Smooth muscle cell (in vitro differentiated cells): ENCODE data around the gene PCDH9. TPM values are rescaled to one million over a fixed set of nuclear protein-coding genes. Genes with fewer than 3 reads are reported as not detected.

Experiments
- DNase-seq: peaks from one replicate; lab custom pipeline; 2025; ENCODE audit not compliant: unreplicated experiment; lab: John Stamatoyannopoulos, UW
- H2AFZ ChIP-seq: fragments of 200-600 bp; sonication (generic); 2 replicates; pipeline ENCODE4 v1.6.0; 2016; ENCODE audit warnings: antibody characterized with exemption, low read depth, mild to moderate bottlenecking
- H3F3A ChIP-seq: fragments of 200-600 bp; sonication (generic); 2 replicates; pipeline ENCODE4 v1.6.0; 2017; ENCODE audit warnings: antibody characterized with exemption, low read depth
- H3K27ac ChIP-seq: fragments of 200-600 bp; sonication (generic); 2 replicates; pipeline ENCODE4 v1.5.1; 2016; ENCODE audit warnings: low read depth, mild to moderate bottlenecking
- H3K27me3 ChIP-seq: fragments of 200-600 bp; sonication (generic); 2 replicates; pipeline ENCODE4 v1.6.1; 2016; ENCODE audit warnings: low read depth, mild to moderate bottlenecking
- H3K36me3 ChIP-seq: fragments of 200-600 bp; sonication (generic); 2 replicates; pipeline ENCODE4 v1.5.1; 2016; ENCODE audit warnings: low read depth
- H3K4me1 ChIP-seq: fragments of 200-600 bp; sonication (generic); 2 replicates; pipeline ENCODE4 v1.5.1; 2016; ENCODE audit warnings: low read depth
- H3K4me2 ChIP-seq: fragments of 200-600 bp; sonication (generic); 2 replicates; pipeline ENCODE4 v1.6.0; 2016; ENCODE audit warnings: mild to moderate bottlenecking
- H3K4me3 ChIP-seq: fragments of 200-600 bp; sonication (generic); 2 replicates; pipeline ENCODE4 v1.5.1; 2016; ENCODE audit warnings: mild to moderate bottlenecking
- H3K79me2 ChIP-seq: fragments of 200-600 bp; sonication (generic); 2 replicates; pipeline ENCODE4 v1.6.0; 2016; ENCODE audit warnings: low read depth, mild to moderate bottlenecking
- H3K9ac ChIP-seq: fragments of 200-600 bp; sonication (generic); 2 replicates; pipeline ENCODE4 v1.6.0; 2016; ENCODE audit warnings: low read depth
- H3K9me3 ChIP-seq: fragments of 200-600 bp; sonication (generic); replicated peaks from 2 replicates; pipeline ENCODE4 v1.5.1; 2016; ENCODE audit warnings: low read depth
- H4K20me1 ChIP-seq: fragments of 200-600 bp; sonication (generic); 2 replicates; pipeline ENCODE4 v1.6.0; 2016; ENCODE audit warnings: low read depth
- CTCF ChIP-seq: fragments of 200-600 bp; sonication (generic); IDR thresholded peaks from 2 replicates; pipeline ENCODE4 v1.5.1; 2017; ENCODE audit warnings: borderline replicate concordance, mild to moderate bottlenecking, antibody characterized with exemption; ENCODE audit not compliant: insufficient read depth, poor library complexity, severe bottlenecking
- WGBS: methylation state at CpG from one replicate; pipeline ENCODE4 v1.1.7; 2016; ENCODE audit warnings: low lambda C conversion rate; 5-methylcytosine and 5-hydroxymethylcytosine counted together
- polyA plus RNA-seq: library from polyadenylated mRNA; unstranded; fragments of >200 nt; fragmentation: Nextera tagmentation; extraction: Ambion mirVana; gene quantifications from 2 replicates; pipeline ENCODE4 v1.2.1, GENCODE V29; 2016
- total RNA-seq: library from RNA; depleted of rRNA; stranded (reverse); fragments of >200 nt; gene quantifications from 2 replicates; pipeline ENCODE4 v1.2.3, GENCODE V29; 2014

PCDH9 gene
- total and polyA plus RNA-seq, 2 experiments from 2014 or later, result 0.65 to 1.9 TPM

- Histone ChIP-seq H3F3A (no peaks in the 10 kb centered on the region), H3K79me2 (no peaks in the 10 kb centered on the region), H2AFZ (no peak overlapping the region), H4K20me1 (no peaks in the 10 kb centered on the region), H3K9me3 (no peaks in the 10 kb centered on the region), H3K27me3 (no peaks in the 10 kb centered on the region), H3K9ac (no peak overlapping the region), H3K4me1 (no peaks in the 10 kb centered on the region), H3K27ac (no peak overlapping the region), H3K4me2 (no peak overlapping the region), H3K36me3 (no peaks in the 10 kb centered on the region), H3K4me3 (no peak overlapping the region)
- TF ChIP-seq CTCF, result no peak
- no peak for DNase-seq
- WGBS, result 89% methylated on average over 2 of the region's 2 CpGs
Measured at GRCh38 chr13:67015976-67016600, 214.0 kb downstream of the PCDH9 start.

- DNase-seq, result no peak
- H3K9ac ChIP-seq, result no peak overlapping the region
- no peaks in the 10 kb centered on the region for H4K20me1 ChIP-seq
- no peaks in the 10 kb centered on the region for H3K27me3 ChIP-seq
- no peak overlapping the region for H3K4me3 ChIP-seq
- H3K4me1 ChIP-seq, result peaks cover 6% of the 10 kb centered on the region
- no peak overlapping the region for H2AFZ ChIP-seq
- 95% methylated on average over 1 of the region's 1 CpG for WGBS
- H3F3A ChIP-seq, result no peaks in the 10 kb centered on the region
- no peak for TF ChIP-seq CTCF
- no peak overlapping the region for H3K4me2 ChIP-seq
- H3K36me3 ChIP-seq, result no peaks in the 10 kb centered on the region
- no peak overlapping the region for H3K27ac ChIP-seq
- H3K79me2 ChIP-seq, result no peaks in the 10 kb centered on the region
- no peaks in the 10 kb centered on the region for H3K9me3 ChIP-seq
Measured at GRCh38 chr13:67014399-67014798, 215.7 kb downstream of the PCDH9 start.

DNA sequence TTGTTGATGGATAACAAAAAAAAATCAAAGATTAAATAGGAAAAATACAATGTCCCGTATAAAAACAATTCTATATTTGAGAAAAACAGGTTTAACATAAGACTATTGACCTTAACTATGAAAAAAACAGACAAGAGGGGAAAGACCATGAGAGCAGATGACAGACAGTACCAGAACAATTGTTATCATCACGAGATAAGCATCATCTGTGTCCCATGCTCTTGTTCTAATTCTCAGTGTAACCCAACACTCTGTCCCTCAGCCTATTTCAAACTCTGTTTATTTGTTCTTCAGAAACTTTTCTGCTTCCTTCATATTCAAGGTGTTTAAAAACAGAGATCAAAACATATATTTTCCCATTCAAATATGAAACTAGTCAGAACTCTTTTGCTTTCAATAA lies 216.4 kb downstream of the PCDH9 start:
- H3F3A ChIP-seq, result no peaks in the 10 kb centered on the region
- H3K36me3 ChIP-seq, result no peaks in the 10 kb centered on the region
- H3K27ac ChIP-seq, result no peak overlapping the region
- no peaks in the 10 kb centered on the region for H3K79me2 ChIP-seq
- TF ChIP-seq CTCF, result no peak
- no peak overlapping the region for H3K9ac ChIP-seq
- H2AFZ ChIP-seq, result no peak overlapping the region
- peaks cover 6% of the 10 kb centered on the region for H3K4me1 ChIP-seq
- H3K4me3 ChIP-seq, result no peak overlapping the region
- no peak overlapping the region for H3K4me2 ChIP-seq
- no peaks in the 10 kb centered on the region for H4K20me1 ChIP-seq
- DNase-seq, result no peak
- H3K9me3 ChIP-seq, result no peaks in the 10 kb centered on the region
- WGBS, result 96% methylated on average over 2 of the region's 2 CpGs
- no peaks in the 10 kb centered on the region for H3K27me3 ChIP-seq

DNA sequence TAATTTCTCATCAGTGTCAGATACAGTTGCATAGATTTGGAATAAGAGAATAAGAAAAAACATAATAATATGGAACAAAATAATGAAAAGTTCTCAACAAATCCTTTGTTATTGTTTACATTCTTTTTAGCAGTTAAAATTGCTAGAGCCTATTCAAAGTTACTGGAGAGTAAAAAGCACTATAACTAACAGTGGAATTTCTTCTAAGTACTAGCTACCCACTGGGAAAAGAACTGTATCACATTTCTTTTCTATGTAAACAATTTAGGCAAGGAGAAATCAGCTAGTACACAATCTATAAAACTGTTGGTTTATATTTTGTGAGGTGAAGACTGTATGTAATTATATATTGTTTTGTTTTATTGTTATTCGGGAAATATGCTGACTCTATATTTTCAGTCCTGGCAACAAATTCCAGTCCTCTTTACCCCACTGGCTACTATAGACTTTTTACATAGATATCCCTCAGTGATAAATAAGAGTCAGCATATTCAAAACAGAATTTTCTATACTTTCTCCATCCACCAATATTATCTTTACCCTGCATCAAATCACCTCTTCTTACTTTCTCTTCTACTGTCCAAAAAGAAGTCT lies 222.0 kb downstream of the PCDH9 start:
- Histone ChIP-seq H3F3A (no peaks in the 10 kb centered on the region), H3K27ac (no peak overlapping the region), H3K36me3 (no peaks in the 10 kb centered on the region), H3K27me3 (no peaks in the 10 kb centered on the region), H2AFZ (no peak overlapping the region), H4K20me1 (no peaks in the 10 kb centered on the region), H3K9me3 (no peaks in the 10 kb centered on the region), H3K4me3 (no peak overlapping the region), H3K9ac (no peak overlapping the region), H3K4me1 (peaks cover 6% of the 10 kb centered on the region), H3K4me2 (no peak overlapping the region), H3K79me2 (no peaks in the 10 kb centered on the region)
- WGBS, result 83% methylated on average over 1 of the region's 1 CpG
- no peak for TF ChIP-seq CTCF
- DNase-seq, result no peak
